IPS-15b (cell line): ENCODE results near the gene CDK7.

Experiments used
- H3K27me3 ChIP-seq: one replicate; pipeline ENCODE4 v1.6.1; 2013; ENCODE audit warnings: low read length; ENCODE audit not compliant: control insufficient read depth, insufficient read depth
- H3K36me3 ChIP-seq: one replicate; pipeline ENCODE4 v1.6.1; 2013; ENCODE audit warnings: low read length; ENCODE audit not compliant: control insufficient read depth, insufficient read depth
- H3K4me1 ChIP-seq: one replicate; pipeline ENCODE4 v1.6.1; 2013; ENCODE audit warnings: mild to moderate bottlenecking, low read length; ENCODE audit not compliant: control insufficient read depth, insufficient read depth
- H3K4me3 ChIP-seq: one replicate; pipeline ENCODE4 v1.5.1; 2013; ENCODE audit warnings: low read depth, low read length
- H3K9ac ChIP-seq: one replicate; pipeline ENCODE4 v1.6.1; 2013; ENCODE audit warnings: low read depth, mild to moderate bottlenecking, low read length
- H3K9me3 ChIP-seq: one replicate; pipeline ENCODE4 v1.6.1; 2013; ENCODE audit warnings: mild to moderate bottlenecking, low read length; ENCODE audit not compliant: control insufficient read depth, insufficient read depth

Gene CDK7

GRCh38 chr5:69275563-69275962, 40.9 kb downstream of the CDK7 start:
- no peaks in the 10 kb centered on the region for H3K4me1 ChIP-seq
- no peak overlapping the region for H3K9ac ChIP-seq
- H3K27me3 ChIP-seq, result no peaks in the 10 kb centered on the region
- no peak overlapping the region for H3K4me3 ChIP-seq
- H3K36me3 ChIP-seq, result peaks cover 15% of the 10 kb centered on the region
- no peaks in the 10 kb centered on the region for H3K9me3 ChIP-seq

DNA sequence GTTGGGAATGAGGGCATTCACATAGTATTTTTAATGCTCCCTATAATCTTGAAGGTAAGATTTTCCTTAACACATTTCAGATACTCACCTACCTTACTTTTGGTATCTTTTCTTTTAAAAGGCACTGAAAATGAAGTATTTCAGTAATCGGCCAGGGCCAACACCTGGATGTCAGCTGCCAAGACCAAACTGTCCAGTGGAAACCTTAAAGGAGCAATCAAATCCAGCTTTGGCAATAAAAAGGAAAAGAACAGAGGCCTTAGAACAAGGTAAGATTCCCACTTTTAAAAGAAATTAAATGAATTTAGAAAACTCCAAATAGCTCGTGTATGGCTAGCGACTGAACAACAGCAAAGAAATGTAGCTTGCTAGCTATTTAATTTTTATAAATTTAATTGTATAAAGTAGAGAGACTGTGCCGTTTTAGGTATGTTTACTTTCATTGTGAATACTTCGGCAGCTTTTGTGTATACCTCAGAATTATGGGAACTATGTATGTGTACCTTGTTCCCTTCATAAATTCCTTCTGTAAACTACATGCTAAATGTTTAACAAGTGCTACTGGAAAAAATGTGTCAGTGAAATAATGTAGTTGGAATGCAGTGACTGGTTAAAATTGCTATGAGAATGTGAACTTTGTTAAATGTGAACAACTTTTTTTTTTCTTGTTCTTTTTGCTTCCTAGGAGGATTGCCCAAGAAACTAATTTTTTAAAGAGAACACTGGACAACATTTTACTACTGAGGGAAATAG, 41.9 kb downstream of the CDK7 start:
- Histone ChIP-seq H3K9ac (no peak overlapping the region), H3K4me1 (no peaks in the 10 kb centered on the region), H3K27me3 (no peaks in the 10 kb centered on the region), H3K36me3 (peaks cover 19% of the 10 kb centered on the region), H3K9me3 (no peaks in the 10 kb centered on the region), H3K4me3 (no peak overlapping the region)

- no peaks in the 10 kb centered on the region for H3K27me3 ChIP-seq
- H3K4me3 ChIP-seq, result no peak overlapping the region
- peaks cover 16% of the 10 kb centered on the region for H3K36me3 ChIP-seq
- no peaks in the 10 kb centered on the region for H3K4me1 ChIP-seq
- H3K9ac ChIP-seq, result no peak overlapping the region
- no peaks in the 10 kb centered on the region for H3K9me3 ChIP-seq
Measured at GRCh38 chr5:69279517-69279916, 44.8 kb downstream of the CDK7 start.

- H3K9me3 ChIP-seq, result no peaks in the 10 kb centered on the region
- H3K9ac ChIP-seq, result no peak overlapping the region
- no peaks in the 10 kb centered on the region for H3K27me3 ChIP-seq
- H3K36me3 ChIP-seq, result peaks cover 16% of the 10 kb centered on the region
- H3K4me3 ChIP-seq, result no peak overlapping the region
- no peaks in the 10 kb centered on the region for H3K4me1 ChIP-seq
Measured at GRCh38 chr5:69281114-69281513, 46.4 kb downstream of the CDK7 start.

DNA sequence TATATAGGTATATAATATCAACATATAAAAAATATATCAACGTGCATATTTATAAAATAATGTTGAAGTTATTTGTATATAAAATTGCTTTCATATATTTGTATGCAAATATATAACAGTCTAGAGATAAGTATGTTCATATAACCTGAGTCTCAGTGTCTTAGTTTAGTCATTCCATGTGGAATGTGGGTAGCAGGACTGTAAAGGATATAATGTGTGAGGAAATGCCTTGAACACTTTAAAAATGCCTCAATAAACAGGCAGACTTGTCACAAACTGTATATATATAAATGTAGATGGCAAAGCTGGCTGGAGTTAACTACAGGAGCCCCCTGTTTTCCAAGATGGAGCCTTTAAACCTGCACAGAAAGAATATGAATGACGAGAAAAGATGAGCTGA, 49.5 kb downstream of the CDK7 start:
- Histone ChIP-seq H3K9me3 (no peaks in the 10 kb centered on the region), H3K36me3 (peaks cover 13% of the 10 kb centered on the region), H3K4me1 (peaks cover 4% of the 10 kb centered on the region), H3K4me3 (no peak overlapping the region), H3K27me3 (no peaks in the 10 kb centered on the region), H3K9ac (no peak overlapping the region)

- H3K4me1 ChIP-seq, result peaks cover 5% of the 10 kb centered on the region
- peaks cover 4% of the 10 kb centered on the region for H3K36me3 ChIP-seq
- H3K9ac ChIP-seq, result no peak overlapping the region
- H3K27me3 ChIP-seq, result no peaks in the 10 kb centered on the region
- H3K4me3 ChIP-seq, result no peak overlapping the region
- H3K9me3 ChIP-seq, result no peaks in the 10 kb centered on the region
Measured at GRCh38 chr5:69285448-69286116, 50.9 kb downstream of the CDK7 start.

- Histone ChIP-seq H3K9ac (no peak overlapping the region), H3K9me3 (no peaks in the 10 kb centered on the region), H3K36me3 (no peaks in the 10 kb centered on the region), H3K27me3 (no peaks in the 10 kb centered on the region), H3K4me3 (no peak overlapping the region), H3K4me1 (peaks cover 7% of the 10 kb centered on the region)
Measured at GRCh38 chr5:69288069-69288468, 53.4 kb downstream of the CDK7 start.

DNA sequence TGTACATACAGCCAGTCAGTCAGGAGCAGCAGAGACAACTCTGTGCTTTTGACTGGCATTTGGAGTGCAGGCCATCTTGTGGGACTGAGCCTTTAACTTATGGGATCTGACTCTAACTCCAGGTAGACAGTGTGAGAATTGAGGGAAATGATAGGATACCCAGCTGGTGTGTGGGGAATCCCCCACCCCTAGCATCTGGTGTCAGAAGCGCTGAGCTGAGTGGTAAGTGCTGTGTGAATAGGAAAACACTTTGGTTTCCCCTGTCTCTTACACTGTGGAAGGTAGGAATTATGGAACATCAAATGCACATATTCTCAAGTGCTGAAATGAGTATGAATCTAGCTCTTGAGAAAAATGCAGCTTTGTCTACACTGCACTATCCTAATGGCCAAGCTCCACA, 54.0 kb downstream of the CDK7 start:
- Histone ChIP-seq H3K36me3 (no peaks in the 10 kb centered on the region), H3K9me3 (no peaks in the 10 kb centered on the region), H3K27me3 (no peaks in the 10 kb centered on the region), H3K4me3 (no peak overlapping the region), H3K9ac (no peak overlapping the region), H3K4me1 (peaks cover 7% of the 10 kb centered on the region)

- Histone ChIP-seq H3K27me3 (no peaks in the 10 kb centered on the region), H3K9me3 (no peaks in the 10 kb centered on the region), H3K9ac (no peak overlapping the region), H3K36me3 (no peaks in the 10 kb centered on the region), H3K4me1 (peaks cover 7% of the 10 kb centered on the region), H3K4me3 (no peak overlapping the region)
Measured at GRCh38 chr5:69292306-69292705, 57.6 kb downstream of the CDK7 start.

- H3K4me3 ChIP-seq, result no peak overlapping the region
- no peak overlapping the region for H3K9ac ChIP-seq
- peaks cover 6% of the 10 kb centered on the region for H3K4me1 ChIP-seq
- no peaks in the 10 kb centered on the region for H3K27me3 ChIP-seq
- H3K36me3 ChIP-seq, result no peaks in the 10 kb centered on the region
- no peaks in the 10 kb centered on the region for H3K9me3 ChIP-seq
Measured at GRCh38 chr5:69293882-69294281, 59.2 kb downstream of the CDK7 start.

DNA sequence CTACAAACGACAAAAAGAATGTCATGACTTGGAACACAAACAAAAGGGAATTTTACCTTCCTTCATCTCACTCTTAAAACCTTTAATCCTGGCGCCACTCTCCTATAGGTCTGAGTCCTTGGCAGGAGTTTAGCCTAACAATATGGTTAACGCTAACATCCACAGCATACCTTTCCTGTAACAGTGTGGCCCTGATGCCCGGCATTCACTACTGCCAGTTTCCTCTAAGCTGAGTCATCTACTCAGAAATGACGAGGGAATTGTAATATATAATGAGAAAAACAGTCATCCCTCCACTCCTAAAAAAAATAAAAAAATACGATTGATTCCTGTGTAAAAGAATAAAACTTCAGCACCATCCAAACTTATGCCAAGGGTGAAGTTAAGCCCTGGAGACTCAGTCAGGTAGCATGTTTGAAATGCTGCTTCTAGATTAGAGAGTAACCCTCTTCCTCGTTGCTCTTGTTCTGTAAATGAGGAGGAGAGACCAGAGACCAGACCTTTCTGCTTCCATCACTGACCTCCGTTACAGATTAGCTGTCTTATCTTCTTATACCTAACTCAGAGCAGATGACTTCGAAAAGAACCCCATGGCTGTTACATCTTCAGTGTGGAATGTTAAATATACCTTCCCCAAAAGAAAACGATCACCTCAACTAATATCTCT, 60.5 kb downstream of the CDK7 start:
- Histone ChIP-seq H3K4me1 (peaks cover 2% of the 10 kb centered on the region), H3K9ac (no peak overlapping the region), H3K4me3 (no peak overlapping the region), H3K9me3 (no peaks in the 10 kb centered on the region), H3K36me3 (no peaks in the 10 kb centered on the region), H3K27me3 (no peaks in the 10 kb centered on the region)

GRCh38 chr5:69299625-69300024, 64.9 kb downstream of the CDK7 start:
- no peaks in the 10 kb centered on the region for H3K27me3 ChIP-seq
- no peak overlapping the region for H3K9ac ChIP-seq
- H3K36me3 ChIP-seq, result no peaks in the 10 kb centered on the region
- H3K4me1 ChIP-seq, result no peaks in the 10 kb centered on the region
- H3K9me3 ChIP-seq, result no peaks in the 10 kb centered on the region
- H3K4me3 ChIP-seq, result no peak overlapping the region
